ENCODE results near the gene PDK4.

DNA sequence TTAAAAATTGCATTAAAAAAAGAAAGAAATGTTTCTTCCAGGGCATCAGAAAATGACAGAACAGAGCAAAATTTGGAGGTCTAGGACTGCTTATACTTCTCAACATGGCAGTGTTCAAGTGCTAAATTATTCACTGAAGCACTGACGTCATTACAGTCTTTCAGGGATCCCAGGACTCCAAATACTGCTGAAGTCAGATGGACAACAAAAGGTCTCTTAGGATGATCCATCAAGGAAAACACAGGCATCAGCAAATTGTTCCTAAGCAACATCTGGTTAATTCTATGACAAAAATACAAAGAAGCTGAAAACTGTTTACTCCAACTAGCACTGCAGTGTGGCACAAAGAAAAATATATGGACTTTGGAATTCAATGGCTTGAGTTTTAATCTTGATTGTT, 52.1 kb downstream of the PDK4 start:
- TF ChIP-seq EZH2 (IDR thresholded peaks at IDR 0.05) (no peak), FOXP2 (optimal IDR thresholded peaks at IDR 0.05; ENCODE audit: control extremely low read depth, extremely low read length, insufficient read depth) (no peak), POLR2AphosphoS5 (IDR thresholded peaks at IDR 0.05; ENCODE audit: borderline replicate concordance, low read depth, low read length) (no peak)
